ENCODE data around the gene CST4.
"Not testable (repeated sequence)": the region's sequence is repeated elsewhere in the genome, so short reads cannot be mapped to it uniquely, and the experiment has no call there.

Gene CST4

GRCh38 chr20:23688684-23689398, at the start of gene CST4:
CST4 (minus strand) TSS chr20:23689038; CDS start chr20:23688969, 69 bp downstream.
- not testable (repeated sequence) for DNase-seq (ENCODE audit: extremely low read depth, low read depth)

DNA sequence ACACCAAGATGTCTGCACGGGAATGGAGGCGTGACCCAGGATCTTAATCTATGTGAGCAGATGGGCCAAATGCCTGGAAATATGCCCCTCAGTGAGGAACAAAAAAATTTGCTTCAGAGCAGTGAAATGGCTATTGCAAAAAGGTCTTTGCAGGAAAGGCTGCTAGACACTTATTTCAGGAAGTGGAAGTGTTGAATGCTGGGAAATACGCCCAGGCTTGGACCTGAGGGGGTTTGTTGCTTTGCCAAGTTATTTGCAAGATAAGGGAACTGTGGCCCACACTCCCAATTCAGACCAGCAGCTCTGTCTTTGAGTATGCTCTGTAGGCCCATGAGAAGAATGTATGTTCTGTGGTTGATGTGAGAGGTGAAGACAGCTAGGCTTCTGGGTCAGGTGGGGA, 46.6 kb upstream of the CST4 start:
- not testable (repeated sequence) for DNase-seq (ENCODE audit: extremely low read depth, low read depth)

DNA sequence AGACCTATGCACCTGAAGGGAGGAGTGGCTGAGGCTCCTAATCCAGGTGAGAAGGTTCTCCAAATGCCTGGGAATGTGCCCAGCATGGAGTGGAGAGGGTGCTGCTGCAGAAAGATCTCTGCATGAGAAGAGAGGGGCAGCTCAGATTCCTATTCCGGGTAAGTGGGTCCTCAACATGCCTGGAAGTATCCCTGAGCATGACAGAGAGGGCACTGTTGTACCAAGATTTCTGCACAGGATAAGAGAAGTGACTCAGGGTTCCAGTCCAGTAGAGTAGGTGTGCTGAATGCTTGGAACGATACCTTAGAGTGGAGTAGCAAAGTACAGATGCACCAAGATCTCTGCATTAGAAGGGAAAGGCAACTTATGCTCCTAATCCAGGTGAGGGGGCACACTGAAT, 46.1 kb upstream of the CST4 start:
- not testable (repeated sequence) for DNase-seq (ENCODE audit: extremely low read depth, low read depth)

DNA sequence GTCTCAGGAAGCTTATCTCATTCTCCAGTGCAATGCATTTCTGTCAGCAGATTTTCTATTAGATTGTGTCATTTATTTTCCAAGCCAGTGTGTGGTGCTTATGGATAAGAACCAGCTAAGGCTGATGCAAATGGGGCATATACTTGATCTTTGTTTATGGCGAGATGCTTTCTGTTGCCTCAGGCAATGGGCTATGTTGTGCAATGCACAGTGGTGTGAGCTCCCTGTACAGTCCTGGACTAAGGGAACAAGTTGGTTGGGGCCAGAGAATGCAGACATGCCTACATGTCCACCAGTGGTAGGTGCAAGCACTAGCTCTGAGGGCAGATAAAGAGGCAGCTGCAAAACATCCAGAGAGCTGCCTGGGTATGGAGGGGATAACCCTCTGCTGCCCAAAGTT, 45.6 kb upstream of the CST4 start:
- DNase-seq (ENCODE audit: extremely low read depth, low read depth) = not testable (repeated sequence)

DNA sequence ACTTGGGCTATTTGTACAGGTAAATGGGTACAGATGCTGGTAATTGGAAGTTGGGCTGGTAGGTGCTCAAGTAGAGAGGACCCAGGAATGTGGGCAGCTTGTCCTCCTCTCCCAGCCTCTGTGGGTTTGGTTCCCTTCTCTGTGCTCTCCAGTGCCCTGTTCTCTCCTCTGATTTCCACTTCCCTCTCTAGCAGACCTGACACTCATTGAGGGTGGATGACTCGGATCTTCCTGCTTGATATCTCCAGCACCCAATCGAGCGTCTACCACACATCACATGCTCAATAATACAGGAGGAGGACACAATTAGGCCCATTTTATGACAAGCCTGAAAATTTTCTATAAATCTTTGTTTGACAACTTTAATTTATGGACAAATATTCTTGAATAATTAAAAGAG, 38.2 kb upstream of the CST4 start:
- DNase-seq (ENCODE audit: extremely low read depth, low read depth) = no peak
- TF ChIP-seq, protein P1, sequence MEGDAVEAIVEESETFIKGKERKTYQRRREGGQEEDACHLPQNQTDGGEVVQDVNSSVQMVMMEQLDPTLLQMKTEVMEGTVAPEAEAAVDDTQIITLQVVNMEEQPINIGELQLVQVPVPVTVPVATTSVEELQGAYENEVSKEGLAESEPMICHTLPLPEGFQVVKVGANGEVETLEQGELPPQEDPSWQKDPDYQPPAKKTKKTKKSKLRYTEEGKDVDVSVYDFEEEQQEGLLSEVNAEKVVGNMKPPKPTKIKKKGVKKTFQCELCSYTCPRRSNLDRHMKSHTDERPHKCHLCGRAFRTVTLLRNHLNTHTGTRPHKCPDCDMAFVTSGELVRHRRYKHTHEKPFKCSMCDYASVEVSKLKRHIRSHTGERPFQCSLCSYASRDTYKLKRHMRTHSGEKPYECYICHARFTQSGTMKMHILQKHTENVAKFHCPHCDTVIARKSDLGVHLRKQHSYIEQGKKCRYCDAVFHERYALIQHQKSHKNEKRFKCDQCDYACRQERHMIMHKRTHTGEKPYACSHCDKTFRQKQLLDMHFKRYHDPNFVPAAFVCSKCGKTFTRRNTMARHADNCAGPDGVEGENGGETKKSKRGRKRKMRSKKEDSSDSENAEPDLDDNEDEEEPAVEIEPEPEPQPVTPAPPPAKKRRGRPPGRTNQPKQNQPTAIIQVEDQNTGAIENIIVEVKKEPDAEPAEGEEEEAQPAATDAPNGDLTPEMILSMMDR (IDR thresholded peaks at IDR 0.05; ENCODE audit: low read depth, low read length) = no peak

- no peak for DNase-seq (ENCODE audit: extremely low read depth, low read depth)
- TF ChIP-seq, protein P1 (IDR thresholded peaks at IDR 0.05; ENCODE audit: low read depth, low read length) = no peak
These were observed 36.3 kb upstream of the CST4 start for GRCh38 chr20:23725102-23725501.

- TF ChIP-seq, protein P1 (IDR thresholded peaks at IDR 0.05; ENCODE audit: low read depth, low read length) = peak; percentile 47
- DNase-seq (ENCODE audit: extremely low read depth, low read depth) = not testable (repeated sequence)
These were observed 34.9 kb upstream of the CST4 start for GRCh38 chr20:23723659-23724307.

DNA sequence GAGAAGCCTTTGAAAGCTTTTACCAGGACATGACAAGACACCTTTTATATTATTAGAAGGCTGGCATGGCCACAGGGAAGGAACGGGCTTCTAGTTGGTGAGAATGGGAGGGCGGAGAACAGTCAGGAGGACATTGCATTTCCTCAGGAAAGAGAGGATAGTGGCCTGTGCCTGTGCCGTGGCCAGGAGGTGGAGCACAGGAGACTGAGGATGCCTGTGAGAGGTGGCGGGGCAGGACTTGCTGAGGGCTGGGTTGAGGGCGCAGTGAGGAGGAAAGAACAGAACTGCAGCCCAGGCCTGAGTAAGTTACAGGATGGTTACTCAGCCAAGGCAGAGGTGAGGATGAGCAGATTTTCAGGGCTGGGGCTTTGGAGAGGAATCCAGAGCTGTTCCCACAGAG, 34.0 kb upstream of the CST4 start:
- not testable (repeated sequence) for DNase-seq (ENCODE audit: extremely low read depth, low read depth)

GRCh38 chr20:23721962-23722361, 33.1 kb upstream of the CST4 start:
- DNase-seq (ENCODE audit: extremely low read depth, low read depth) = no peak
- TF ChIP-seq, protein P1 (IDR thresholded peaks at IDR 0.05; ENCODE audit: low read depth, low read length) = no peak

DNA sequence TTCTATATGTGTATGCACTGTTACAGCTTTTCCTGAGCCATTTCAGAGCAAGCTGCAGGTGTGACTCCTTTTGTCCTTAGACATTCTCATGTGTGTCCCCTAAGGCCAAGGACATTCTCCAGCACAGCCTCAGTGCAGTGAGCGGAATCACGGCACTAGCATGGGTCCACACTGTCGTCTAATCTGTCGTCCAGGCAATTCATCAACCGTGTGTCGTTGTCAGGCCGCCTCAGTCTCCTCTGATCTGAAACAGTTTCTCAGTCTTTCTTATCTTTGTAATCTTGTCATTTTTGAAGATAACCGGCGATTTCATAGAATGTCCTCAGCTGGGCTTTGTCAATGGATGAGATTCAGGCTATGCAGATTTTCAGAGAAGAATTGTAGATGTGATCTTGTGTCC, 30.5 kb upstream of the CST4 start:
- not testable (repeated sequence) for DNase-seq (ENCODE audit: extremely low read depth, low read depth)

DNA sequence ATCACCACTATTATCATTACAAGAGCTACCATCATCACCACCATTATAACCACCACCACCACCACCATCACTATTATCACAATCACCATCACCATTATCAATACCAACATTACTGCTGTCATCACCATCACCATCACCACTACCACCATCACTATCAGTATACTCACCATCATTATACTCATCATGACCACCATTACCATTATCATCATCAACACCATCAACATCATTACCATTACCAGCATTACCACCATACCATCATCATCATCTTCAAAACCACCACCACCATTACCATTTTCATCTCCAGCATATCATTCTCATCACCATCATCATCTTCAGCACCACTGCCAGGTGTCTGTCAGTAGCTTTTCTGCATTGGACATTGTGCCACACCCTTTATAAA, 22.9 kb upstream of the CST4 start:
- not testable (repeated sequence) for DNase-seq (ENCODE audit: extremely low read depth, low read depth)
